ENCODE data around the gene P2RX7. TPM values are rescaled to one million over a fixed set of nuclear protein-coding genes. Genes with fewer than 3 reads are reported as not detected.

P2RX7 gene
- polyA plus RNA-seq, 2 of the 4 experiments (the other 2 are of a cell fraction), result 0.03 TPM; not detected in 1

GRCh38 chr12:121230538-121230907 lies 97.8 kb downstream of the P2RX7 start:
- no peak overlapping the region for H3K4me3 ChIP-seq
- H3K9me3 ChIP-seq, result no peaks in the 10 kb centered on the region
- TF ChIP-seq EHF (CRISPR knock-in tag; IDR thresholded peaks at IDR 0.05) (no peak), TFCP2L1 (CRISPR knock-in tag; IDR thresholded peaks at IDR 0.05) (no peak), MAX (IDR thresholded peaks at IDR 0.05) (no peak), POLR2A (IDR thresholded peaks at IDR 0.05; ENCODE audit: low read length) (no peak), POLR2AphosphoS2 (conservative IDR thresholded peaks at IDR 0.05; ENCODE audit: low read length) (no peak)
- FAIRE-seq (no peak), DNase-seq (ENCODE audit: low read depth in 1 of 2, low spot score in 1 of 2) (no peak), ATAC-seq (peak in 1 of 2 experiments; percentile 39; a peak in 3 of 6 replicates)
- ChIA-PET CTCF (interaction anchor here (0.5 to 2.4 kb wide), 30 partner anchors 9 to 240 kb away, joined by 3 to 29 read pairs (median 4); no protein-coding TSS in a partner anchor), POLR2A (no interaction called here)
- H3K4me2 ChIP-seq, result no peak overlapping the region
- H3K27ac ChIP-seq, result no peak overlapping the region
- 75% methylated on average over 12 of the region's 12 CpGs for WGBS (ENCODE audit: missing lambda C conversion rate)
- 0 out of 3 replicates have a peak, but pooled peaks cover 3% of the 10 kb centered on the region for H3K4me1 ChIP-seq

GRCh38 chr12:121232163-121232562 lies 99.5 kb downstream of the P2RX7 start:
- Histone ChIP-seq H3K4me3 (no peak overlapping the region), H3K4me2 (no peak overlapping the region), H3K27ac (no peak overlapping the region), H3K9me3 (no peaks in the 10 kb centered on the region), H3K4me1 (0 out of 3 replicates have a peak, but pooled peaks cover 3% of the 10 kb centered on the region)
- ATAC-seq (no peak; a peak in 1 of 6 replicates), DNase-seq (ENCODE audit: low read depth in 1 of 2, low spot score in 1 of 2) (no peak), FAIRE-seq (no peak)
- ChIA-PET CTCF (interaction anchor here (1.3 kb wide), 1 partner anchor 122 kb away, joined by 4 read pairs; no protein-coding TSS in a partner anchor), POLR2A (no interaction called here)
- no peak for TF ChIP-seq HOXA7 (CRISPR knock-in tag; IDR thresholded peaks at IDR 0.05)
- TF ChIP-seq RNF2 (IDR thresholded peaks at IDR 0.05; ENCODE audit: borderline replicate concordance, low read depth), result no peak
- no peak for TF ChIP-seq SMC3 (IDR thresholded peaks at IDR 0.05)
- no peak for TF ChIP-seq BHLHE40 (IDR thresholded peaks at IDR 0.05; ENCODE audit: low read depth, low read length)
- no peak for TF ChIP-seq FOSL2 (IDR thresholded peaks at IDR 0.05)
- no peak for TF ChIP-seq FOSL2 (CRISPR knock-in tag; IDR thresholded peaks at IDR 0.05)
- TF ChIP-seq NPAS2 (CRISPR knock-in tag; IDR thresholded peaks at IDR 0.05; ENCODE audit: borderline replicate concordance), result no peak
- no peak for TF ChIP-seq HEYL (CRISPR knock-in tag; IDR thresholded peaks at IDR 0.05)
- TF ChIP-seq RAD21 (conservative IDR thresholded peaks at IDR 0.05 in 1 of 2, IDR thresholded peaks at IDR 0.05 in 1 of 2), result no peak
- no peak for TF ChIP-seq MAX (IDR thresholded peaks at IDR 0.05)
- no peak for TF ChIP-seq RARB (CRISPR knock-in tag; IDR thresholded peaks at IDR 0.05)
- TF ChIP-seq BCL3 (IDR thresholded peaks at IDR 0.05), result no peak
- no peak for TF ChIP-seq HOXB5 (CRISPR knock-in tag; IDR thresholded peaks at IDR 0.05)
- no peak for TF ChIP-seq PBX3 (IDR thresholded peaks at IDR 0.05)
- no peak for TF ChIP-seq CHD4 (IDR thresholded peaks at IDR 0.05; ENCODE audit: borderline replicate concordance)
- TF ChIP-seq MYC (IDR thresholded peaks at IDR 0.05; ENCODE audit: borderline replicate concordance, low read length), result no peak
- TF ChIP-seq NFE2L2 (conservative IDR thresholded peaks at IDR 0.05; ENCODE audit: low read length), result no peak
- TF ChIP-seq NR3C1 (IDR thresholded peaks at IDR 0.05), result no peak
- no peak for TF ChIP-seq REST (IDR thresholded peaks at IDR 0.05)
- TF ChIP-seq JUN (IDR thresholded peaks at IDR 0.05), result no peak
- 91% methylated on average over 16 of the region's 16 CpGs for WGBS (ENCODE audit: missing lambda C conversion rate)
